ENCODE results near the gene SELENOV. TPM values are rescaled to one million over a fixed set of nuclear protein-coding genes. Genes with fewer than 3 reads are reported as not detected.

SELENOV gene
- total RNA-seq, 1 experiment from 2014 or later, result not detected

- ATAC-seq, result no peak
- CTCF ChIA-PET, result no interaction called here
These were observed 22.7 kb upstream of the SELENOV start for GRCh38 chr19:39492225-39492624.

More at GRCh38 chr19:39492225-39492624, 22.7 kb upstream of the SELENOV start:
- H3K4me1 ChIP-seq (ENCODE audit: control insufficient read depth in 1 of 2, insufficient read depth in 2 of 2, low read length in 2 of 2), result peaks cover 0 to 7% of the 10 kb centered on the region in 2 experiments; a peak in 2 of 4 replicates
- no peaks in the 10 kb centered on the region for H3K9me2 ChIP-seq (ENCODE audit: insufficient read depth)
- no peak overlapping the region for H3K9ac ChIP-seq (ENCODE audit: low read length)
- no peak overlapping the region for H3K4me3 ChIP-seq (replicated peaks in 1 of 2; ENCODE audit: low read depth in 1 of 2, low read length in 2 of 2)
- no peaks in the 10 kb centered on the region for H4K20me1 ChIP-seq (ENCODE audit: insufficient read depth)
- no TSS peak for BruUV-seq (replicated peaks)
- RAD21 ChIA-PET (ENCODE audit: low non-redundant PET in 1 of 2, low total read pairs in 2 of 2, uncharacterized antibody in 2 of 2, unreplicated experiment in 2 of 2), result no interaction called here
- H3K79me2 ChIP-seq (ENCODE audit: insufficient read depth, low read length), result peaks cover 4% of the 10 kb centered on the region; the same call in 1 of the 2 replicates
- intact Hi-C loops (cut with micrococcal nuclease), result no loop called here
- TF ChIP-seq REST (IDR thresholded peaks at IDR 0.05; ENCODE audit: low read depth) (no peak), ZNF274 (IDR thresholded peaks at IDR 0.05; ENCODE audit: low read depth, low read length) (no peak), YY1 (IDR thresholded peaks at IDR 0.05; ENCODE audit: extremely low read depth, insufficient replicate concordance, low read depth, low read length) (no peak), MAX (IDR thresholded peaks at IDR 0.05) (no peak), JUND (IDR thresholded peaks at IDR 0.05) (no peak), FOSL1 (IDR thresholded peaks at IDR 0.05; ENCODE audit: low read depth) (no peak), EGR1 (IDR thresholded peaks at IDR 0.05; ENCODE audit: low read depth) (no peak), POLR2A (IDR thresholded peaks at IDR 0.05; ENCODE audit: borderline replicate concordance, extremely low read depth, insufficient read depth, insufficient read length) (no peak), EZH2 (IDR thresholded peaks at IDR 0.05) (no peak), ZFX (IDR thresholded peaks at IDR 0.05) (no peak), EZH2phosphoT487 (IDR thresholded peaks at IDR 0.05; ENCODE audit: borderline replicate concordance) (no peak), CEBPB (IDR thresholded peaks at IDR 0.05; ENCODE audit: low read depth) (no peak), ZBTB33 (IDR thresholded peaks at IDR 0.05; ENCODE audit: extremely low read depth, insufficient replicate concordance, low read length) (no peak), SRF (IDR thresholded peaks at IDR 0.05; ENCODE audit: low read depth) (no peak), CTCF (IDR thresholded peaks at IDR 0.05 in 2 of 3, conservative IDR thresholded peaks at IDR 0.05 in 1 of 3; ENCODE audit: borderline replicate concordance in 1 of 3, insufficient read depth in 1 of 3, low read depth in 2 of 3, low read length in 2 of 3) (no peak), SP1 (IDR thresholded peaks at IDR 0.05; ENCODE audit: low read depth) (no peak), POLR2AphosphoS5 (IDR thresholded peaks at IDR 0.05; ENCODE audit: low read depth, low read length) (no peak), TCF7L2 (IDR thresholded peaks at IDR 0.05; ENCODE audit: borderline replicate concordance, extremely low read depth, insufficient read depth, insufficient read length) (no peak), ATF3 (IDR thresholded peaks at IDR 0.05) (no peak)
- no peak overlapping the region for H2AFZ ChIP-seq (ENCODE audit: low read depth, low read length, poor library complexity, severe bottlenecking)
- no peaks in the 10 kb centered on the region for H3K9me3 ChIP-seq (ENCODE audit: control insufficient read depth in 1 of 2, insufficient read depth in 1 of 2, low read depth in 1 of 2, low read length in 2 of 2)
- no peak overlapping the region for H3K4me2 ChIP-seq (ENCODE audit: low read length)
- H3K27me3 ChIP-seq (ENCODE audit: insufficient read depth, low read length), result no peaks in the 10 kb centered on the region
- POLR2A ChIA-PET, result no interaction called here
- H3K27ac ChIP-seq (ENCODE audit: low read depth, low read length), result no peak overlapping the region
- H3K36me3 ChIP-seq (ENCODE audit: control insufficient read depth in 1 of 2, insufficient read depth in 2 of 2, low read length in 2 of 2), result peaks cover 18 to 28% of the 10 kb centered on the region in 2 experiments
- DNase-seq (ENCODE audit: low read depth, low spot score), result no peak

Measured in HCT116 (cell line).